Testis (tissue), 3 donors: ENCODE data around the gene MRPL20. TPM values are rescaled to one million over a fixed set of nuclear protein-coding genes. Genes with fewer than 3 reads are reported as not detected.
"Not testable (repeated sequence)": the region's sequence is repeated elsewhere in the genome, so short reads cannot be mapped to it uniquely, and the experiment has no call there.

Experiments
- DNase-seq: peaks from one replicate; pipeline ENCODE4 v3.0.0-alpha.2; 2019
- H3K27ac ChIP-seq, 2 donors: fragments of 200-600 bp; sonication (generic); one replicate each; pipeline ENCODE4 v1.5.1; 2019
- H3K27me3 ChIP-seq: fragments of 200-600 bp; sonication (generic); one replicate; pipeline ENCODE4 v1.5.1; 2019
- H3K36me3 ChIP-seq: fragments of 200-600 bp; sonication (generic); one replicate; pipeline ENCODE4 v1.5.1; 2017; ENCODE audit warnings: low read depth; ENCODE audit errors: missing control alignments
- H3K4me1 ChIP-seq: fragments of 200-600 bp; sonication (generic); one replicate; pipeline ENCODE4 v1.5.1; 2019
- H3K4me3 ChIP-seq, 2 donors: fragments of 200-600 bp; sonication (generic); one replicate each; pipeline ENCODE4 v1.5.1; 2017 to 2019
- H3K9me3 ChIP-seq: fragments of 200-600 bp; sonication (generic); one replicate; pipeline ENCODE4 v1.5.1; 2017
- CTCF ChIP-seq, 3 experiments: fragments of 450-650 bp in 2 of 3; fragments of 200-600 bp in 1 of 3; sonication (generic) in 1 of 3; IDR thresholded peaks; one replicate each; pipeline ENCODE4 v1.5.1; 2016 to 2019; ENCODE audit warnings: antibody characterized with exemption in 3 of 3, mild to moderate bottlenecking in 2 of 3, moderate library complexity in 1 of 3
- POLR2A ChIP-seq: fragments of 450-650 bp; IDR thresholded peaks from one replicate; pipeline ENCODE4 v1.6.1; 2017; ENCODE audit warnings: antibody characterized with exemption, mild to moderate bottlenecking, moderate library complexity
- WGBS, 2 donors: methylation state at CpG; one replicate each; pipeline ENCODE4 v1.1.5; 2018; 5-methylcytosine and 5-hydroxymethylcytosine counted together
- intact Hi-C: fragments of 100-400 bp; cut with DNase I; formaldehyde crosslinking; loops from one replicate; pipeline ENCODE4 v1.15.1; 2023; ENCODE audit warnings: low total_unique reads
- polyA plus RNA-seq: library from polyadenylated mRNA; stranded (reverse); fragments of 350-450 nt; fragmentation: Illumina TruSeq; extraction: RNeasy Lipid Tissue Mini Kit (QIAGEN cat#74804); gene quantifications from one replicate; pipeline ENCODE4 v1.2.3, GENCODE V29; 2014; ENCODE audit warnings: low read depth, low replicate concordance; ENCODE audit not compliant: insufficient read depth
- total RNA-seq, 2 donors: library from RNA; depleted of rRNA; stranded (reverse); fragments of >200 nt; gene quantifications; one replicate each; pipeline ENCODE4 v1.2.3, GENCODE V29; 2016

The MRPL20 gene
- total and polyA plus RNA-seq, 3 donors from 2014 or later: 104 to 123 (median 110) TPM

GRCh38 chr1:1371364-1371745, 35.7 kb downstream of the MRPL20 start:
- intact Hi-C loops: no loop called here
- Histone ChIP-seq H3K27ac (no peak overlapping the region), H3K9me3 (no peaks in the 10 kb centered on the region), H3K4me1 (peaks cover 28% of the 10 kb centered on the region), H3K36me3 (no peaks in the 10 kb centered on the region), H3K4me3 (no peak overlapping the region), H3K27me3 (no peaks in the 10 kb centered on the region)
- WGBS, 2 donors: 56 to 57% methylated on average over 8 to 12 of the region's 12 CpGs
- DNase-seq: no peak
- TF ChIP-seq POLR2A (no peak), CTCF (IDR thresholded peaks at IDR 0.05) (no peak)

GRCh38 chr1:1370771-1371300, 36.3 kb downstream of the MRPL20 start:
- H3K27me3 ChIP-seq: no peaks in the 10 kb centered on the region
- no peak overlapping the region for H3K4me3 ChIP-seq
- H3K27ac ChIP-seq: no peak overlapping the region
- intact Hi-C loops: no loop called here
- peaks cover 24% of the 10 kb centered on the region for H3K4me1 ChIP-seq
- H3K36me3 ChIP-seq: no peaks in the 10 kb centered on the region
- DNase-seq: no peak
- H3K9me3 ChIP-seq: no peaks in the 10 kb centered on the region
- TF ChIP-seq POLR2A (no peak), CTCF (IDR thresholded peaks at IDR 0.05) (no peak)
- WGBS, 2 donors: 85 to 88% methylated on average over 9 to 16 of the region's 16 CpGs

- 85 to 95% methylated on average over 14 of the region's 14 CpGs for WGBS, 2 donors
- H3K27ac ChIP-seq, H3K36me3 ChIP-seq, H3K27me3 ChIP-seq, H3K9me3 ChIP-seq, H3K4me3 ChIP-seq, DNase-seq, intact Hi-C loops: not testable (repeated sequence)
- H3K4me1 ChIP-seq: peaks cover 23% of the 10 kb centered on the region
Observed at GRCh38 chr1:1370094-1370493, 37.0 kb downstream of the MRPL20 start.

GRCh38 chr1:1367315-1367714, 39.8 kb downstream of the MRPL20 start:
- intact Hi-C loops: no loop called here
- no peak overlapping the region for H3K4me3 ChIP-seq
- H3K36me3 ChIP-seq: no peaks in the 10 kb centered on the region
- H3K4me1 ChIP-seq: peaks cover 11% of the 10 kb centered on the region
- no peak overlapping the region for H3K27ac ChIP-seq
- H3K27me3 ChIP-seq: no peaks in the 10 kb centered on the region
- H3K9me3 ChIP-seq: no peaks in the 10 kb centered on the region
- DNase-seq: no peak
- 78 to 81% methylated on average over 5 of the region's 5 CpGs for WGBS, 2 donors
- no peak for TF ChIP-seq POLR2A
- no peak for TF ChIP-seq CTCF (IDR thresholded peaks at IDR 0.05)

GRCh38 chr1:1366699-1367066, 40.4 kb downstream of the MRPL20 start:
- Histone ChIP-seq H3K36me3 (no peaks in the 10 kb centered on the region), H3K4me1 (peaks cover 11% of the 10 kb centered on the region), H3K27ac (no peak overlapping the region), H3K27me3 (no peaks in the 10 kb centered on the region), H3K9me3 (no peaks in the 10 kb centered on the region), H3K4me3 (no peak overlapping the region)
- intact Hi-C loops: no loop called here
- WGBS, 2 donors: 80 to 90% methylated on average over 3 of the region's 3 CpGs
- DNase-seq: no peak
- TF ChIP-seq POLR2A (no peak), CTCF (IDR thresholded peaks at IDR 0.05) (no peak)
